HEK293T (cell line): ENCODE data around the gene LSS.

Experiments
- ELF4 ChIP-seq: fragments of 450-650 bp; IDR thresholded peaks from 2 replicates; pipeline ENCODE4 v1.6.1; 2017; ENCODE audit warnings: antibody characterized with exemption
- FOXK2 ChIP-seq: fragments of 450-650 bp; IDR thresholded peaks from 2 replicates; pipeline ENCODE4 v1.6.1; 2016; ENCODE audit warnings: mild to moderate bottlenecking
- SUZ12 ChIP-seq: fragments of 450-650 bp; IDR thresholded peaks from 2 replicates; pipeline ENCODE4 v1.6.1; 2016; ENCODE audit warnings: mild to moderate bottlenecking

- no peak for TF ChIP-seq FOXK2
- TF ChIP-seq ELF4, result no peak
- TF ChIP-seq SUZ12, result no peak
Measured at GRCh38 chr21:46165098-46165497, 63.5 kb downstream of the LSS start.
